ENCODE results near the gene TIGD2. TPM values are rescaled to one million over a fixed set of nuclear protein-coding genes. Genes with fewer than 3 reads are reported as not detected.

TIGD2 gene
- total RNA-seq, 1 experiment from 2014 or later: 3.6 TPM

GRCh38 chr4:89152972-89153371 lies 41.6 kb downstream of the TIGD2 start:
- no TSS peak for BruUV-seq (replicated peaks)
- POLR2A ChIA-PET: no interaction called here
- no peaks in the 10 kb centered on the region for H3K36me3 ChIP-seq (ENCODE audit: control insufficient read depth, insufficient read depth, low read length)
- TF ChIP-seq POLR2AphosphoS5 (IDR thresholded peaks at IDR 0.05; ENCODE audit: low read depth, low read length) (no peak), SIN3A (IDR thresholded peaks at IDR 0.05; ENCODE audit: borderline replicate concordance, insufficient read depth, low read depth, low read length) (no peak), CTCF (IDR thresholded peaks at IDR 0.05) (no peak), TCF7L2 (IDR thresholded peaks at IDR 0.05; ENCODE audit: low read depth, low read length) (no peak)
- intact Hi-C loops (cut with micrococcal nuclease; ENCODE audit: unreplicated experiment) (no loop called here), in situ Hi-C loops (cut with HindIII; ENCODE audit: low pct_unique_long_range_greater_than_20kb, low sequenced_read_pairs) (no loop called here)
- H3K27ac ChIP-seq (ENCODE audit: low read length): no peak overlapping the region
- CTCF ChIA-PET: no interaction called here
- no peaks in the 10 kb centered on the region for H3K9me3 ChIP-seq (ENCODE audit: control insufficient read depth, insufficient read depth, low read depth, low read length)
- DNase-seq (ENCODE audit: low read depth, low spot score): no peak
- no peaks in the 10 kb centered on the region for H3K4me1 ChIP-seq (ENCODE audit: control insufficient read depth, insufficient read depth, low read length)
- H3K4me3 ChIP-seq (ENCODE audit: low read depth in 2 of 2, low read length in 2 of 2): no peak overlapping the region
- H3K27me3 ChIP-seq (ENCODE audit: control insufficient read depth, insufficient read depth, low read length): no peaks in the 10 kb centered on the region
- no peak for ATAC-seq

GRCh38 chr4:89156174-89156914 lies 45.0 kb downstream of the TIGD2 start:
- TF ChIP-seq REST (IDR thresholded peaks at IDR 0.05; ENCODE audit: insufficient read depth in 1 of 2, low read depth in 2 of 2, low read length in 1 of 2) (no peak), POLR2AphosphoS5 (IDR thresholded peaks at IDR 0.05; ENCODE audit: low read depth, low read length) (no peak), SIN3A (IDR thresholded peaks at IDR 0.05; ENCODE audit: borderline replicate concordance, insufficient read depth, low read depth, low read length) (no peak), TCF7L2 (IDR thresholded peaks at IDR 0.05; ENCODE audit: low read depth, low read length) (no peak), CTCF (IDR thresholded peaks at IDR 0.05) (no peak)
- H3K4me1 ChIP-seq (ENCODE audit: control insufficient read depth, insufficient read depth, low read length): no peaks in the 10 kb centered on the region
- in situ Hi-C loops (cut with HindIII; ENCODE audit: low pct_unique_long_range_greater_than_20kb, low sequenced_read_pairs): no loop called here
- H3K36me3 ChIP-seq (ENCODE audit: control insufficient read depth, insufficient read depth, low read length): no peaks in the 10 kb centered on the region
- no TSS peak for BruUV-seq (replicated peaks)
- no peak overlapping the region for H3K4me3 ChIP-seq (ENCODE audit: low read depth in 2 of 2, low read length in 2 of 2)
- POLR2A ChIA-PET: no interaction called here
- no peaks in the 10 kb centered on the region for H3K27me3 ChIP-seq (ENCODE audit: control insufficient read depth, insufficient read depth, low read length)
- no peak overlapping the region for H3K27ac ChIP-seq (ENCODE audit: low read length)
- intact Hi-C loops (cut with micrococcal nuclease; ENCODE audit: unreplicated experiment): loop anchor here (5.0 kb wide), 1 partner anchor 746 kb away; no protein-coding TSS in a partner anchor
- H3K9me3 ChIP-seq (ENCODE audit: control insufficient read depth, insufficient read depth, low read depth, low read length): no peaks in the 10 kb centered on the region
- no peak for DNase-seq (ENCODE audit: low read depth, low spot score)
- CTCF ChIA-PET: no interaction called here
- no peak for ATAC-seq
